ENCODE results near the gene PPP3CA. TPM values are rescaled to one million over a fixed set of nuclear protein-coding genes. Genes with fewer than 3 reads are reported as not detected.

Gene PPP3CA
- total and polyA plus RNA-seq, 11 donors, result 5.9 to 32.5 (median 19.3) TPM

GRCh38 chr4:101232074-101232776, 115.1 kb downstream of the PPP3CA start:
- Histone ChIP-seq H3K4me1 (peaks cover 0 to 28% (median 2%) of the 10 kb centered on the region in 12 donors), H3K36me3 (no peaks in the 10 kb centered on the region), H3K4me3 (no peak overlapping the region), H3K9me3 (peaks cover 0 to 5% (median 0%) of the 10 kb centered on the region in 12 donors), H3K27ac (no peak overlapping the region), H3K27me3 (no peaks in the 10 kb centered on the region)
- WGBS, 4 donors, result 36 to 61% (median 56%) methylated on average over 1 of the region's 1 CpG
- TF ChIP-seq, protein P1, sequence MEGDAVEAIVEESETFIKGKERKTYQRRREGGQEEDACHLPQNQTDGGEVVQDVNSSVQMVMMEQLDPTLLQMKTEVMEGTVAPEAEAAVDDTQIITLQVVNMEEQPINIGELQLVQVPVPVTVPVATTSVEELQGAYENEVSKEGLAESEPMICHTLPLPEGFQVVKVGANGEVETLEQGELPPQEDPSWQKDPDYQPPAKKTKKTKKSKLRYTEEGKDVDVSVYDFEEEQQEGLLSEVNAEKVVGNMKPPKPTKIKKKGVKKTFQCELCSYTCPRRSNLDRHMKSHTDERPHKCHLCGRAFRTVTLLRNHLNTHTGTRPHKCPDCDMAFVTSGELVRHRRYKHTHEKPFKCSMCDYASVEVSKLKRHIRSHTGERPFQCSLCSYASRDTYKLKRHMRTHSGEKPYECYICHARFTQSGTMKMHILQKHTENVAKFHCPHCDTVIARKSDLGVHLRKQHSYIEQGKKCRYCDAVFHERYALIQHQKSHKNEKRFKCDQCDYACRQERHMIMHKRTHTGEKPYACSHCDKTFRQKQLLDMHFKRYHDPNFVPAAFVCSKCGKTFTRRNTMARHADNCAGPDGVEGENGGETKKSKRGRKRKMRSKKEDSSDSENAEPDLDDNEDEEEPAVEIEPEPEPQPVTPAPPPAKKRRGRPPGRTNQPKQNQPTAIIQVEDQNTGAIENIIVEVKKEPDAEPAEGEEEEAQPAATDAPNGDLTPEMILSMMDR (IDR thresholded peaks at IDR 0.05), result no peak
- no peak for TF ChIP-seq POLR2A (IDR thresholded peaks at IDR 0.05)
- intact Hi-C loops (cut with DNase I), result no loop called here
- DNase-seq, result peak in 2 of 5 donors; percentile 22 to 41
- ATAC-seq, result peak in 3 of 4 donors; percentile 47 to 66 (median 58)

DNA sequence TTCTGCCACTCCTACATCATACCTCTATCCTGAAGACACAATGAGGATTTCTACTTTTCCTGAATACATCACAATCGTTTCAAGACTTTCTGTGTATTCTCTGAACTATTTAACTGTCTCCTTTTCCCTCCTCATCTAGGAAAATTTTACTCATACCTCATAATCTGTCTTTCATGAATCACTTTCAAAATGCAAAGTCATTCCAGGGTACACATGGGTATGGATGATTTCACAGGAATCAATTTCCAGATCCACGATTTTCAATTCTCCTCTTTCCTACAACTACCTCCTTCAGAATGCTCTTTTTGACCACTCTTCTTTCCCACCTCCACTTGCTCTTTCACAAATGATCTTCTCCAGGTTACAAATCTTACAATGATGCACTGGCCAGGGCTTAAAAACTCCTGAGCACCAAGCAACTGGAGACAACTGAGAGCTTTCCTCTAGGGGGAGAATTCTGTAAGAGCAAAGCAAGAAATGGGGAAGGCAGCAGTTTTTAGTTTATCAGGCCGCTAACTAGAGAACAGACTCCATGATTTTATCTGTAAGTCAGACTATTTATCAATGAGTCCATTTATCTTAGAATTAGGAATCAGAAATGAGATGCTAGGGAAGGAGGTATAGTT, 116.4 kb downstream of the PPP3CA start:
- ATAC-seq (no peak), DNase-seq (no peak)
- Histone ChIP-seq H3K27me3 (no peaks in the 10 kb centered on the region), H3K4me1 (peaks cover 0 to 23% (median 2%) of the 10 kb centered on the region in 12 donors), H3K9me3 (peaks cover 0 to 5% (median 0%) of the 10 kb centered on the region in 12 donors), H3K4me3 (no peak overlapping the region), H3K27ac (no peak overlapping the region), H3K36me3 (no peaks in the 10 kb centered on the region)
- TF ChIP-seq POLR2A (IDR thresholded peaks at IDR 0.05), result no peak
- TF ChIP-seq, protein P1 (IDR thresholded peaks at IDR 0.05), result no peak
- WGBS, 4 donors, result 85 to 88% (median 86%) methylated on average over 3 of the region's 3 CpGs
- intact Hi-C loops (cut with DNase I), result no loop called here

DNA sequence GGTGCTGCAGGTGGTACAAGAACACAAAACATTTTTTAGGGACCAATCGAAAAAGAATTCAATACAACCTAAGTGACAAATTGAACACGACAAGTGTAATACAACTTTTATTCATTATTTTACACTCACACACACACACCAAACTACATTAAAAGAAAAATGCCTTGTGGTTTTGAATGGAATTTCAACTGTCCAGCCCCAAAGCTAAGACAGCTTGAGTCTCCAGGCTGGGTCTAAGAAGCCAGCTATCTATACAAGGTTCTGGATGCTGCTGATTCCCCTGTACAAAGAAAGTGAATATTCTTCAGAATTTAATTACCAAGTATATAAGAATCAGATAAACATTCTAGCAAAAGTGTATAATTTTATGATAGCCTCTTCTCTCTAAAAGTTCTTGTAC, 118.2 kb downstream of the PPP3CA start:
- peaks cover 0 to 5% (median 0%) of the 10 kb centered on the region in 12 donors for H3K9me3 ChIP-seq
- intact Hi-C loops (cut with DNase I), result no loop called here
- H3K4me3 ChIP-seq, result no peak overlapping the region
- WGBS, 4 donors, result 79 to 100% (median 96%) methylated on average over 2 of the region's 2 CpGs
- no peaks in the 10 kb centered on the region for H3K36me3 ChIP-seq
- H3K27me3 ChIP-seq, result no peaks in the 10 kb centered on the region
- DNase-seq (no peak), ATAC-seq (no peak)
- TF ChIP-seq POLR2A (IDR thresholded peaks at IDR 0.05), result no peak
- TF ChIP-seq, protein P1 (IDR thresholded peaks at IDR 0.05), result no peak
- no peak overlapping the region for H3K27ac ChIP-seq
- peaks cover 0 to 18% (median 4%) of the 10 kb centered on the region in 12 donors for H3K4me1 ChIP-seq

GRCh38 chr4:101227715-101228114, 119.6 kb downstream of the PPP3CA start:
- ATAC-seq, result no peak
- TF ChIP-seq, protein P1 (IDR thresholded peaks at IDR 0.05), result no peak
- no peak for TF ChIP-seq POLR2A (IDR thresholded peaks at IDR 0.05)
- H3K9me3 ChIP-seq, result peaks cover 0 to 5% (median 0%) of the 10 kb centered on the region in 12 donors

More at GRCh38 chr4:101227715-101228114, 119.6 kb downstream of the PPP3CA start:
- intact Hi-C loops (cut with DNase I), result no loop called here
- Histone ChIP-seq H3K27ac (no peak overlapping the region), H3K36me3 (no peaks in the 10 kb centered on the region), H3K4me3 (no peak overlapping the region), H3K4me1 (peaks cover 0 to 30% (median 12%) of the 10 kb centered on the region in 12 donors), H3K27me3 (no peaks in the 10 kb centered on the region)
- no peak for DNase-seq
